Right lobe of liver (tissue), 4 donors: ENCODE results near the gene TCL1A.

Experiments
- POLR2A ChIP-seq: fragments of 450-650 bp; IDR thresholded peaks from one replicate; pipeline ENCODE4 v1.6.1; 2017; ENCODE audit warnings: antibody characterized with exemption, mild to moderate bottlenecking
- TF ChIP-seq, protein P1 (sequence below), 4 donors: fragments of 200-600 bp in 3 of 4; fragments of 450-650 bp in 1 of 4; IDR thresholded peaks; one replicate each; pipeline versions ENCODE4 v1.5.1 to v1.8.0; 2016 to 2022; ENCODE audit warnings: antibody characterized with exemption in 4 of 4, mild to moderate bottlenecking in 2 of 4
- donor health status: DM: no; HTN: no; CAD: no.
- donor health status: DM: no; HTN: no; CAD: no.
- donor health status: DM: no; HTN: yes; CAD: no.

DNA sequence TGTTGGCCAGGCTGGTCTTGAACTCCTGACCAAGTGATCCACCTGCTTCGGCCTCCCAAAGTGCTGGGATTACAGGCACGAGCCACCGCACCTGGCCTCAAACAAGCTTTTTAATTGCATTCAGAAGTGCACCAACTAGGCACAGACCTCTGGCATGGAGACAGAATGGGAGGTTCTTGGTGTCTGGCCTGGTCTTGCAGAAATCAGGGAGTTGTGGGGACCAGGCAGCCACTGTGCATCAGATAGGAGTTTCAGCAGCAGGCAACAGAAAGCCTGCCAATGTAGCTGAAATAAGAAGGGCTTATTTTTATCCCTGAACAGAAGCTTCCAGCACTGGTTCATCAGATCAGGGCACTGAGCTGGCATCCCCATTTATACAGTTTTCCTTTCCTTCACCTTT is 49.9 kb downstream of the TCL1A start:
- TF ChIP-seq, protein P1, sequence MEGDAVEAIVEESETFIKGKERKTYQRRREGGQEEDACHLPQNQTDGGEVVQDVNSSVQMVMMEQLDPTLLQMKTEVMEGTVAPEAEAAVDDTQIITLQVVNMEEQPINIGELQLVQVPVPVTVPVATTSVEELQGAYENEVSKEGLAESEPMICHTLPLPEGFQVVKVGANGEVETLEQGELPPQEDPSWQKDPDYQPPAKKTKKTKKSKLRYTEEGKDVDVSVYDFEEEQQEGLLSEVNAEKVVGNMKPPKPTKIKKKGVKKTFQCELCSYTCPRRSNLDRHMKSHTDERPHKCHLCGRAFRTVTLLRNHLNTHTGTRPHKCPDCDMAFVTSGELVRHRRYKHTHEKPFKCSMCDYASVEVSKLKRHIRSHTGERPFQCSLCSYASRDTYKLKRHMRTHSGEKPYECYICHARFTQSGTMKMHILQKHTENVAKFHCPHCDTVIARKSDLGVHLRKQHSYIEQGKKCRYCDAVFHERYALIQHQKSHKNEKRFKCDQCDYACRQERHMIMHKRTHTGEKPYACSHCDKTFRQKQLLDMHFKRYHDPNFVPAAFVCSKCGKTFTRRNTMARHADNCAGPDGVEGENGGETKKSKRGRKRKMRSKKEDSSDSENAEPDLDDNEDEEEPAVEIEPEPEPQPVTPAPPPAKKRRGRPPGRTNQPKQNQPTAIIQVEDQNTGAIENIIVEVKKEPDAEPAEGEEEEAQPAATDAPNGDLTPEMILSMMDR (IDR thresholded peaks at IDR 0.05): no peak
- no peak for TF ChIP-seq POLR2A
